ENCODE data around the gene JOSD1.

The JOSD1 gene

DNA sequence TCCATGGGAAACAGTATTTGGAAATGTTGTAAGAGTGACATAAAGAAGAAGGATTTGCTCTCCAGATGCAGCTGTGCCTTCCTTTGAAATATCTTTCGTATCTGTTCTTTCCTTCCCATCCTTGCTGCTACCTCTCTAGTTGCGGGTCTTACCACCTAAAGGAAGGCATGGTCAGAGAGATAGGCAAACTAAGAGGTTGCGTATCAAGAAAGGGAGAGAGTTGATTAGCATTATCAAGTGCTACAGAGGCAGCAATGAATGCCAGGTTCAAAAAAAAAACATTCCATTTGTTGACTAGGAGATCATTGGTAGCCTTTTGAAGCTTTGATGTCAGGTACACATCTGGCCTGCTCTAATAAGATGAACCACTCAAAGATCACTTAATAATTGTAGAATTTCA lies 9.6 kb upstream of the JOSD1 start:
- Mint-ChIP-seq H3K4me1 (ENCODE audit: low read depth) (peaks cover 77% of the 10 kb centered on the region), H3K36me3 (peaks cover 4% of the 10 kb centered on the region), H3K4me3 (no peak overlapping the region), H3K27ac (no peak overlapping the region), H3K9me3 (ENCODE audit: low read depth) (no peaks in the 10 kb centered on the region), H3K27me3 (no peaks in the 10 kb centered on the region)

DNA sequence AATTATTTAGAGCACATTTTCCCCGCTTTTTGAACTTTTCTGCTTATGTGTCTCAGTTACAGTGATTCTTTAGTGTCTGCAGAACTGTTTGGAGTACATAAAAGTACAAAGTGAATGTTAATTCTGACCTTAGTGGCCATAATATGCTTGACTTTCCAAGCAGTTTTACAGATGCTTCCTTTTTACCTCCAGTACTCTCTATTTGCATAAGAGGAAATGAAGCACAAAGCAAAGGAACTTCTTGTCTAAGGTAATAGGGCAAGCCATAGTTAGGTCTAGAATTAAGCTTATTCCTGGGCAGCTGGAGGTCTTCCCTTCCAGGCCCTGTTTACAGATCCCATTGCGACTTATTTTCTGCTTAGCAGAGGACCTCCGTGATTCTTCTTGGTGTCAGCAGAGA lies 8.6 kb upstream of the JOSD1 start:
- H3K9me3 Mint-ChIP-seq (ENCODE audit: low read depth) = no peaks in the 10 kb centered on the region
- H3K27ac Mint-ChIP-seq = no peak overlapping the region
- H3K4me1 Mint-ChIP-seq (ENCODE audit: low read depth) = peaks cover 76% of the 10 kb centered on the region
- H3K36me3 Mint-ChIP-seq = peaks cover 4% of the 10 kb centered on the region
- peak overlapping the region; percentile 46 for H3K4me3 Mint-ChIP-seq
- no peaks in the 10 kb centered on the region for H3K27me3 Mint-ChIP-seq

DNA sequence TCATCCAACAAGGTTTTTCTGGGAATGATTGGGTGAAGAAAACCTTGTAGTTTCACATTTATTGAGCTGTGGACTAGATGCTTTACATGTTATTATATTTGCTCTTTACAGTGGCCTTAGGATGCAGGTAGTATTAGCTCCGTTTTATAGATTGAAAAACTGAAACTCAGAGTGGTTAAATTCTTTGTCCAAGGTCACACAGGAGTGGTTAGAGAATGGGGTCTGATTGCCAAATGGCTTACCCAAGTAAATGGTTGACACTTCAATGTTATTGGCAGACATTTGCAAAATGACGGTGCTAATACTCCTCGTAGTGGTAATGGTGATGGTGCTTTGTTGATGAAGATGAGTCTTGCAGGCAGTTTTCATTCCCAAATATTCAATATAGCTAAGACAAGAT lies 7.2 kb upstream of the JOSD1 start:
- Mint-ChIP-seq H3K27ac (peak overlapping the region; percentile 18), H3K27me3 (no peaks in the 10 kb centered on the region), H3K4me1 (ENCODE audit: low read depth) (peaks cover 69% of the 10 kb centered on the region), H3K4me3 (peak overlapping the region; percentile 94), H3K9me3 (ENCODE audit: low read depth) (no peaks in the 10 kb centered on the region), H3K36me3 (peaks cover 4% of the 10 kb centered on the region)

DNA sequence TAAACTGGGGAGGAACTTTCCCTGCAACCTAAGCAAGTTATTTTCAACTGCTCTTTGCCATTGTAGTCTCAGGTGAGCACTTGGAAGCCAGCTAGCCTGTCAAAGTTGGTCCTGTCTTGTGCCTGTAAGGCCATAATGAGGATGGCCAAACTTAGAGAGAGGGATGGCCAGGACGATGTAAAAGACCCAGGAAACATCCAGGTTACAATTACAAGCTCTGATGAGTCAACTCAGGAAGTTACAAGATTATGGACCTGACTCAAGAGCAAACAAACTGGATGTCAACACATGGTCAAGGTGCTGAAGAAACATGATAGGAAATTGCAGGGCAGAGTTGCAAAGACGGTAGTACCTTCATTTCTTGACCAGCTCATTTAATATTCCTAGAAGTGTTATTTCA lies 6.6 kb upstream of the JOSD1 start:
- Mint-ChIP-seq H3K27ac (peak overlapping the region; percentile 89), H3K36me3 (peaks cover 4% of the 10 kb centered on the region), H3K4me1 (ENCODE audit: low read depth) (peaks cover 63% of the 10 kb centered on the region), H3K4me3 (peak overlapping the region; percentile 94), H3K27me3 (no peaks in the 10 kb centered on the region), H3K9me3 (ENCODE audit: low read depth) (no peaks in the 10 kb centered on the region)

- H3K27ac Mint-ChIP-seq = peak overlapping the region; percentile 89
- peaks cover 59% of the 10 kb centered on the region for H3K4me1 Mint-ChIP-seq (ENCODE audit: low read depth)
- peak overlapping the region; percentile 94 for H3K4me3 Mint-ChIP-seq
- H3K36me3 Mint-ChIP-seq = peaks cover 2% of the 10 kb centered on the region
- no peaks in the 10 kb centered on the region for H3K9me3 Mint-ChIP-seq (ENCODE audit: low read depth)
- H3K27me3 Mint-ChIP-seq = no peaks in the 10 kb centered on the region
These were observed 6.1 kb upstream of the JOSD1 start for GRCh38 chr22:38706901-38707195.

- peak overlapping the region; percentile 94 for H3K4me3 Mint-ChIP-seq
- H3K27me3 Mint-ChIP-seq = no peaks in the 10 kb centered on the region
- H3K9me3 Mint-ChIP-seq (ENCODE audit: low read depth) = no peaks in the 10 kb centered on the region
- H3K36me3 Mint-ChIP-seq = peaks cover 2% of the 10 kb centered on the region
- H3K27ac Mint-ChIP-seq = peak overlapping the region; percentile 89
- H3K4me1 Mint-ChIP-seq (ENCODE audit: low read depth) = peaks cover 64% of the 10 kb centered on the region
These were observed 5.6 kb upstream of the JOSD1 start for GRCh38 chr22:38706101-38706900.

- Mint-ChIP-seq H3K4me3 (peak within 1 kb of the TSS; percentile 94), H3K27me3 (no peaks in the 10 kb centered on the region), H3K36me3 (peaks cover 2% of the 10 kb centered on the region), H3K9me3 (ENCODE audit: low read depth) (no peaks in the 10 kb centered on the region), H3K4me1 (ENCODE audit: low read depth) (peaks cover 57% of the 10 kb centered on the region), H3K27ac (peak within 1 kb of the TSS; percentile 95)
These were observed 4.7 kb upstream of the JOSD1 start, which contains the start of gene GTPBP1 for GRCh38 chr22:38705235-38706100. Gene GTPBP1 (plus strand): TSS chr22:38705944. CDS start chr22:38705956, 12 bp downstream.

GRCh38 chr22:38704654-38705234 lies 4.0 kb upstream of the JOSD1 start:
- Mint-ChIP-seq H3K4me1 (ENCODE audit: low read depth) (peaks cover 54% of the 10 kb centered on the region), H3K9me3 (ENCODE audit: low read depth) (no peaks in the 10 kb centered on the region), H3K36me3 (peaks cover 2% of the 10 kb centered on the region), H3K27ac (peak overlapping the region; percentile 95), H3K27me3 (no peaks in the 10 kb centered on the region), H3K4me3 (peak overlapping the region; percentile 84)

DNA sequence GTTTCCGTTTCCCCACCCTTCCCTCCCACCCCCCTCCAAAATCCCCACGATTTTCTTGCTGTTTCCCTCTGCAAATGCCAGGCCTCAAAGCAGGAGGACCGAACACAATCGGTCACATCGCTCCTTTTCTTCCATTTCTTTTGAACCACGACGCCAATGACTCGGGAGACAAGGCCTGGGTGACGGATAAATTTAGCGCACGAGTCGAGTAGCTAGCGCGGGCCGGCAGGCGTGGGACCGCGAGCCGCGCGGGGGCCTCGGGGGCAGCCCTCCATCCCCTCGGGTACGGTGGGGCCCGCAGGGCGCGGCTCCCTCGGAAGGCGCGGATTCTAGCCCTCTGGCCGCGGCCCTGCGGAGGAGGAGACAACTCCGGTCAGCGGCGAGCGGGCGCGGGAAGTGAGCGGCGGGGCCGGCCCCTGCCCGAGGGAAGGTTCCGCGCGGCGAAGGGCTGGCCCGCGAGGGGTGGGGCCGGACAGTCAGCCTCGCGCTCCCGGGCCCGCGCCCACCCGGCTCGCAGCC lies 414 bp downstream of the JOSD1 start:
- Mint-ChIP-seq H3K4me3 (peak overlapping the region; percentile 94), H3K4me1 (ENCODE audit: low read depth) (peaks cover 61% of the 10 kb centered on the region), H3K27me3 (no peaks in the 10 kb centered on the region), H3K36me3 (peaks cover 7% of the 10 kb centered on the region), H3K27ac (peak overlapping the region; percentile 93), H3K9me3 (ENCODE audit: low read depth) (no peaks in the 10 kb centered on the region)

DNA sequence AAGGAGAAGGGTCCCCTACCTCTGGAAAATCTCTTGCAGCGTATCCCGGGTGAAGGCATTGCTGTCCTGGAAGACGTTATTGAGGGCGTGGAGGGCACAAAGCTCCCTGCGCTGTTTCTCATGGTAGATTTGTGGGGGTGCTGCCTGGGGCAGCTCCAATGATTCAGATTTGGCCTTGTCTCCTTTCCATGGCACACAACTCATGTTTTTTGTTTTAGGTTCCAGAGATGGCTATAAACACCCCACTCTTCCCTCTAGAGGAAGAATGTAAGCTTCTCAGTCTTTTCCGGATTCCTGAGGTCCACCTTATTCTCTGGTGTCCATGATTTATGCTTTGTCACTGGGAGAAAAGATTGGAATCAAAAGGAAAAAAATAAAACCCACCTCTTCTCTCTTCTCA lies 959 bp downstream of the JOSD1 start:
- peak overlapping the region; percentile 93 for H3K27ac Mint-ChIP-seq
- peaks cover 61% of the 10 kb centered on the region for H3K4me1 Mint-ChIP-seq (ENCODE audit: low read depth)
- H3K27me3 Mint-ChIP-seq = no peaks in the 10 kb centered on the region
- H3K36me3 Mint-ChIP-seq = peaks cover 9% of the 10 kb centered on the region
- peak overlapping the region; percentile 94 for H3K4me3 Mint-ChIP-seq
- H3K9me3 Mint-ChIP-seq (ENCODE audit: low read depth) = no peaks in the 10 kb centered on the region

- H3K36me3 Mint-ChIP-seq = peaks cover 10% of the 10 kb centered on the region
These were observed 1.6 kb downstream of the JOSD1 start for GRCh38 chr22:38699143-38699542.

DNA sequence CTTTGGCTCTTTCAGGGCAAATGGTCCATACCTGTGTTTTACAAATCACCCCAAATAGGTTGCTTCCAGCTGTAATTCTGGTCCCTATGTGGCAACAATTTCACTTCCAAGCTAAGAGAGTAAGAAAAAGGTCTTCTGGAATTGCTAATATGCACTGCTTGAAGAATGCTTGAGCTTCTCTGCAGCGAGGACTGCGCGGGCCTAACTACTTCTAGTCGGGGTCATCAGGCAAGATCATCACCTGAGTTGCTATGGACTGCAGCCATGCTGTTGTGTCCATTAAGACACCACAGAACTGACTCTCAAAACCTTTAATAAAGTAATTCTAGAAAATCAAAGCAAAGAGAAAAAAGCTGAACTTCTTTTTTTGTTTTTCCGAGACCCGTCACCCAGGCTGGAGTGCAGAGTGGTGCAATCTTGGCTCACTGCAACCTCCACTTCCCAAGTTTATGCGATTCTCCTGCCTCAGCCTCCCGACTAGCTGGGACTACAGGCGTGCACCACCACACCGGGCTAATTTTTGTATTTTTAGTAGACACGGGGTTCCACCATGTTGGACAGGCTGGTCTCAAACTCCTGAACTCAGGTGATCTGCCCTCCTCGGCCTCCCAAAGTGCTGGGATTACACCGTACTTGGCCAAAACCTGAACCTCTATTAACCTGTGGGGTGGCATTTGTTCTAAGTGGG lies 2.2 kb downstream of the JOSD1 start:
- peaks cover 10% of the 10 kb centered on the region for H3K36me3 Mint-ChIP-seq
- H3K27ac Mint-ChIP-seq = peak overlapping the region; percentile 93
- peaks cover 58% of the 10 kb centered on the region for H3K4me1 Mint-ChIP-seq (ENCODE audit: low read depth)
- peak overlapping the region; percentile 94 for H3K4me3 Mint-ChIP-seq
- H3K9me3 Mint-ChIP-seq (ENCODE audit: low read depth) = no peaks in the 10 kb centered on the region
- no peaks in the 10 kb centered on the region for H3K27me3 Mint-ChIP-seq

More at GRCh38 chr22:38699143-38699542, 1.6 kb downstream of the JOSD1 start:
- H3K4me3 Mint-ChIP-seq = peak overlapping the region; percentile 94
- H3K9me3 Mint-ChIP-seq (ENCODE audit: low read depth) = no peaks in the 10 kb centered on the region
- peaks cover 60% of the 10 kb centered on the region for H3K4me1 Mint-ChIP-seq (ENCODE audit: low read depth)
- peak overlapping the region; percentile 93 for H3K27ac Mint-ChIP-seq
- no peaks in the 10 kb centered on the region for H3K27me3 Mint-ChIP-seq

DNA sequence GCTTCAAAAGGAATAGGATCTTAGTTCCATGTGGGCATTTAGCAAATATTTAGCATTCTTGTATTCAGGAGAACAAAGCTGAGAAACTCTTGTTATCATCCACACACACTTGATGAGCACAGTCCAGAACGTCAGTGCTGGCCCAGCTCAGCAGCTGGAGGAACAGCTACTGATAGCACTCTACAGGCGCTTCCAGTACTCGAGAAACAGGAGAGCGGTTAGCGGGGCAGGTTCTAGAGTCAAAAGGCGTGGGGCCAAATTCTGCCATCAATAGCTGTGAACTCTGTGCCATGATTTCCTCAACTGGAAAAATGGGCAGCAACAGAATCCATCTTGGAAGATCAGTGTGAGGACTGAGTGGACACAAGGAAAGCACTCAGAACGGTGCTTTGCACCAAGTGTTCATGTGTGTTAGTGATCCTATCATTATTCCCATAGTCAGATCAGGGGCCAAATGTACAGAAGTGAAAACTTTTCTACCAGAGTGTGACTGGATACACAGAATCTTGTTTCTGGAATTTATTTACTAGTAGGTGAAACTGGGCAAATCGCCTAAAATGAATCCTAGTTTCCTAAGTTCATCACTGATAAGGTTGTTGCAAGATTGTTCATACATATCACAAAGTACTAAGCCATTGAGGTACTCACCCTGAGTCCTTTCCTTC lies 3.2 kb downstream of the JOSD1 start:
- Mint-ChIP-seq H3K4me3 (peak overlapping the region; percentile 94), H3K36me3 (peaks cover 12% of the 10 kb centered on the region), H3K27ac (peak overlapping the region; percentile 90), H3K4me1 (ENCODE audit: low read depth) (peaks cover 61% of the 10 kb centered on the region), H3K27me3 (no peaks in the 10 kb centered on the region), H3K9me3 (ENCODE audit: low read depth) (no peaks in the 10 kb centered on the region)
